HG02642 (cell line): ENCODE measurements around the gene COX4I1.

Experiments used
- ATAC-seq: cut with Tn5 transposase; IDR thresholded peaks from one replicate; pipeline ENCODE4 v1.9.1; 2021; ENCODE audit warnings: mild to moderate bottlenecking; ENCODE audit not compliant: unreplicated experiment, poor library complexity

COX4I1 gene

GRCh38 chr16:85799497-85800320, at the start of gene COX4I1, which contains the start of gene EMC8:
Gene COX4I1, plus strand, starts transcription at chr16:85799695. Its CDS starts 1,511 bp downstream, at chr16:85801206.
Gene EMC8, minus strand, starts transcription at chr16:85799544. Its CDS starts 249 bp downstream, at chr16:85799295.
- peak; percentile 84 for ATAC-seq

DNA sequence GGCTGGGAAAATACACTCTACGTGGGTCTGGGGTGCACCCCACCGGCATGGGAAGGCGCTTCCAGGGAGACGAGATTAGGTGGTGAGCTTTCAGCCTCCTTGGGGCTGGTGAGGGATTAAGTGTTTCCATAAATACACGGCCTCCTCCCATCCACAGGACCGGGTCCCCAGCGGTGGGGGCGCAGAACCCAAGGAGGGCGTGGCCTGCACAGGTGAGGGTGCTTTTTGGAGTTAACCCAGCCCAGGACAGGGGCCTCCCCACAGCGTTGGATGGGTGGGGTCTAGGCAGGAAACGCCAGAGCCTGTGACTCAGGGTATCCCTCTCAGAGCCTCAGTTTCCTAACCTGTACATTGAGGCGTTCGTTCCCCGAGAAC, 49.7 kb upstream of the COX4I1 start:
- no peak for ATAC-seq

- ATAC-seq, result no peak
These were observed 49.2 kb upstream of the COX4I1 start for GRCh38 chr16:85750146-85750826.

- peak; percentile 37 for ATAC-seq
These were observed 48.4 kb upstream of the COX4I1 start, which contains the start of gene C16orf74 for GRCh38 chr16:85750827-85751697. Gene C16orf74, minus strand, starts transcription at chr16:85751096. Its CDS starts 15,879 bp downstream, at chr16:85735217.

- no peak for ATAC-seq
These were observed 47.6 kb upstream of the COX4I1 start for GRCh38 chr16:85751698-85752501.

- no peak for ATAC-seq
These were observed 46.7 kb upstream of the COX4I1 start for GRCh38 chr16:85752511-85753420.

DNA sequence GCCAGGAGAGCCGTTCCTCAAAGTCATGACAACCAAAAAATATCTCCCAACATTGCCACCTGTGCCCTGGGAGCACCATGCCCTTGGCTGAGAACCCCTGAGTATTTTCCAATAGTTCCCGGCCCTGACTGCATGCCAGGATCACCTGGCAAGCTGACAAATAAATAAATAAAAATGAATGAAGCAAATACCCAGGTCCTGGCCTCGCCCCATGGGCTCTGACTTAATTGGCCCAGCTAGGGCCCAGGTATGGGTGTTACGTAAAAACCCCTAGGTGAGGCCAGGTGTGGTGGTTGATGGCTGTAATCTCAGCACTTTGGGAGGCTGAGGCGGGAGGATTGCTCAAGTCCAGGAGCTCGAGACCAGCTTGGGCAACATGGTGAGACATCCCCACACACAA, 45.9 kb upstream of the COX4I1 start:
- no peak for ATAC-seq

DNA sequence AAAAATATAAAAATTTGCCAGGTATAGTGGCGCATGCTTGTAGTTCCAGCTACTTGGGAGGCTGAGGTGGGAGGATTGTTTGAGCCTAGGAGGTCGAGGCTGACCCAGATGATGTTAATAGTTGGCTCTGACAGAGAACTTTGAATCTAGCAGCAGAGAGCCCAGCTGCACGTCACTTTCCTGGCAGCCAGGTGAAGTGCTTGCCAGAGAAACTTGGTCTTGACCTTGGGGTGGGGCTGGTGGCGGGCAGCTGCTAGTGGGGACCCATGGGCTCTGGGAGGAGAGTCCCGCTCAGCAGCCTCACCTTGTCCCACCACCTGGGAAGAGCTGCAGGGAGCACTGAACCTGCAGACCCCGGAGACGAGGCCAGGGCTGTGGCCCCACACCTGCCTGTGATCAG, 45.5 kb upstream of the COX4I1 start:
- no peak for ATAC-seq

DNA sequence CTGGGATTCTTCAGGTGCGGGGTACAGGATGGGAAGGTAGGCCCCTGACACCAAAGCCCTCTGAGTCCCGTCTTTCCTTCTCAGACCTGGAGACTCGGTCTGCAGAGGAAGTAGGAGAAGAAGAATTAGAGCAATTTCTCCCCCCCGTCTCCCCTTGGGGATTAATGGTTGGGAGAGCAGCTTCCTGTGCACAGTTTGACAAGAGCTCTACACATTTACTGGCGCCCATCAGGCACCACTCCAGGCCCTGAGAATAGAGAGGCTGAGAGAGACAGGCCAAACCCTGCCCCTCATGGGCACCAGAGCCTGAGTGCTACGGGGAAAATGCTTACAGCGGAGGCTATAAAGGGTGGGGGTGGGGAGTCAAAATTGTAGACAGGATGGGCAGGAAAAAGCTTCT, 45.1 kb upstream of the COX4I1 start:
- ATAC-seq, result no peak

GRCh38 chr16:85755929-85756768, 43.3 kb upstream of the COX4I1 start:
- ATAC-seq, result peak; percentile 43

DNA sequence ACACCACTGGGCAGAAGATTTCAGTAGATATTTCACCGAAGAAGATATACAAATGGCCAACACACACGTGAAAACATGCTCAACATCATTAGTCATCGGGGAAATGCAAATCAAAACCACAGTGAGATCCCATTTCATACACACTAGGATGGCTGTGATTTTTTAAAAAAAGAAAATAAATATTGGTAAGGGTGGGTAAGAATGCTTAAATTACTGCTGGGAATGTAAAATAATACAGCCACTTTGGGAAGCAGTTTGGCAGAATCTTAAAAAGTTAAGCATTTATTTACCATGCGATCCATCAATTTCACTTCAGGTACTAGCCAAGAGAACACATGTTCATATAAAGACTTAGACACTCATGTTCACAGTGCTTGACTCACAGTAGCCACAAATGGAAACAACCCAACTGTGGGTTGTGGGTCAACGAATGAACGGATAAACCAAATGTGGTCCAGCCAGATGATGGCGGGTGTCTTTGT, 42.1 kb upstream of the COX4I1 start:
- peak; percentile 29 for ATAC-seq

- no peak for ATAC-seq
These were observed 40.4 kb upstream of the COX4I1 start for GRCh38 chr16:85759136-85759535.

DNA sequence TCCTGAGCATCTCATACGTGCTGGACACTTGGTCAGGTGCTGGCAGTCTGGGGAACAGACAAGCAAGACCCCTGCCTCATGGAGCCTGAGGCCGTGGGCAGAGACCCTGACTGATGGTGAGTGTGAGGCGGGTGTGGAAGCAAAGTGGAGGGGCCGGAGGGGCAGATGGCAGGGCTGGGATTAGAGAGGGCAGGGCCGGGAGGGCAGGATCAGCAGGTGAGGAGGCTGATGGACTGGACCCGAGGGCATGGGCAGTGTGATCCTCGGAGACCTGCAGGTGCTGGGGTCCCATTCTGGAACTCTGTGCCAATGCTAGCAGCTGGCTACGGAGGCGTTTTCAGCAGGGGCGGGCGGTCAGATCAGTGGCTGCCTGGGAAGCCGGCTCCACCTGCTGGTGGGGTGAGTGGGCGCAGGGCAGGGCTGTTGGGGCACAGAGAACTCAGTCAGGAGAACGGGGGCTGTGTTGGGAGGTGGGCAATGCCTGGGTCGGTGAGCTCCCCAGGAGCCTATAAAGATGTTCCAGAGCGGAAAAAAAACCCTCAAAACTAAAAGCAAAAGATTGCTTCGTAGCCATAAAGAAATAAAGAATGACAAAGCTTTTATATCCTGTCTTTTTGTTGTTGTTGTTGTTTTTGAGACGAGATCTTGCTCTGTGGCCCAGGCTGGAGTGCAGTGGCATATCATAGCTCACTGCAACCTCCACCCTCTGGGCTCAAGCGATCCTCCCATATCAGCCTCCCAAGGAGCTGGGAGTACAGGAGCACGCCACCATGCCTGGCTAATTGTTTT, 39.7 kb upstream of the COX4I1 start:
- ATAC-seq, result no peak

DNA sequence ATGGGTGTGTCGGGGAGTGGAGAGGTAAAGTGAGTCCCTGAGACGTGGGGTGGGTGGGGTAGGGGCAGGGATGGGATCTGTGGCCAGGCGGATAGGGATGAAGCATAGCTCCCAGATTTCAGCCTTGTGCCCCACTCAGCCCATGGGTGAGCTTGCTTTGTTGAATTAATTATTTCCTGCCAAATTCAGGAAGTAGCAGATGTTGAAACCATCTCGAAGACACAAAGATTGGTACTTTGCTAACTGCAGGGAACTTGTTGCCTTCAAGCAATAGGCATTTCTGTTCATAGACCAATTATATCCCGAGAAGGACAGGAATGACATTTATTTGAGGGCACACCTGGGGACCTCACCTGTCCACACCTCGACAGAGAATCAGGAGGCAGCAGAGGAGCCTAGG, 37.6 kb upstream of the COX4I1 start:
- no peak for ATAC-seq

DNA sequence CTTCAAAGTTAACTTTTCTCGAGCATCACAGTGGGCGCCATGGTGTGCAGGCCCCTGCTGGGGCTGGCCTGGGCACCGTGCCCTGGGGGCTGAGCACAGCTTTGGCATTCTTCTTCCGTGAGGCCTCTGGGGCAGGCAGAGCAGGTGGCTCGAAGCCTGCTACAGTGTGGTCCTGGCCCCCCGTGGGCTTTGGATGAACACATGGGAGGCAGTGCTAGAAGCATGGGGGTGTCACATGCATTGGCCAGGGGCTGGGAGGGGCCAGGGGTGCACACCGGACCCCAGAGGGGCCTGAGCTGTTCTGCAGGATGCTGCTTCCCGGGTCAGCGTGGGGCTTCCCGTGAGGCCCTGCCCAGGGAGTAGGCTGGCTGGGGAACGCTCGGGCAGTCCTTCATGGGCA, 36.5 kb upstream of the COX4I1 start:
- no peak for ATAC-seq

DNA sequence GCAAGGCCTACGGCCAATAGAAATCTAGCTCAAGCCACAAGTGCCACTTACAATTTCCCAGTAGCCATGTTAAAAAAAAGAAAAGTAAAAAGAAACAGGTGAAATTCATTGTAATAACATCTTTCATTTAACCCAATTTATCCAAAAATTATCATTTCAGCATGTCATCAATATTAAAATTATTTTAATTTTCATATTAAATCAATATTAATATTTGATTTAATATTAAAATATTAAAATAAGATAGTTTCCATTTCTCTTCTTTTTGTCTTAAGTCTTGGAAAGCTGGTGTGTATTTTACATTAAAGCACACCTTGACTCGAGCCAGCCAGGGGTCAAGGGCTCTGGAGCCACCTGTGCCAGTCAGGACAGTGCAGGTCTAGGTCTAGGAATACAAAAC, 35.9 kb upstream of the COX4I1 start:
- no peak for ATAC-seq

GRCh38 chr16:85765211-85765610, 34.3 kb upstream of the COX4I1 start:
- no peak for ATAC-seq
